ENCODE data around the gene OR4L1. TPM values are rescaled to one million over a fixed set of nuclear protein-coding genes. Genes with fewer than 3 reads are reported as not detected.

Gene OR4L1
- polyA plus RNA-seq, 2 of the 4 experiments (the other 2 are of a cell fraction) = not detected

DNA sequence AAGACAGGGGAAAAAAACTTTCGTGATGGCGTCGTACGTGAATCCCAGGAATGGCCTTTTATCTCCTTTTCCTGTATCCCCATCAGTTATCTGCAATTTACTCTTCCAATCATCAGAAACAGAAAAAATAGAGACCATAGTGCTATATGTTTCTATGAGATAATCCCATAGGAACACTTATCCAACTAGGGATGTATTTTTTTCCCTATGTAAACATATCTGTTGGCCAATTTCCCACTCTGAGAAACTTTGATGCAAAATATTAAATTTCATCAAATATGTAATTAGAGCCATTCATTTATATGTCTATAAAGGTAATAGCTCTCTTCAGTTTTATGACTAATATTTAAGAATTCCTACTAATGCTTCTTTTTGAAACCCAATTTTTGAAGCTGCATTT lies 23.9 kb upstream of the OR4L1 start, which contains the start of gene OR4K13 (continued):
- TF ChIP-seq, protein P1, sequence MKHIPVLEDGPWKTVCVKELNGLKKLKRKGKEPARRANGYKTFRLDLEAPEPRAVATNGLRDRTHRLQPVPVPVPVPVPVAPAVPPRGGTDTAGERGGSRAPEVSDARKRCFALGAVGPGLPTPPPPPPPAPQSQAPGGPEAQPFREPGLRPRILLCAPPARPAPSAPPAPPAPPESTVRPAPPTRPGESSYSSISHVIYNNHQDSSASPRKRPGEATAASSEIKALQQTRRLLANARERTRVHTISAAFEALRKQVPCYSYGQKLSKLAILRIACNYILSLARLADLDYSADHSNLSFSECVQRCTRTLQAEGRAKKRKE (CRISPR knock-in tag; IDR thresholded peaks at IDR 0.05; ENCODE audit: low read depth) = no peak

DNA sequence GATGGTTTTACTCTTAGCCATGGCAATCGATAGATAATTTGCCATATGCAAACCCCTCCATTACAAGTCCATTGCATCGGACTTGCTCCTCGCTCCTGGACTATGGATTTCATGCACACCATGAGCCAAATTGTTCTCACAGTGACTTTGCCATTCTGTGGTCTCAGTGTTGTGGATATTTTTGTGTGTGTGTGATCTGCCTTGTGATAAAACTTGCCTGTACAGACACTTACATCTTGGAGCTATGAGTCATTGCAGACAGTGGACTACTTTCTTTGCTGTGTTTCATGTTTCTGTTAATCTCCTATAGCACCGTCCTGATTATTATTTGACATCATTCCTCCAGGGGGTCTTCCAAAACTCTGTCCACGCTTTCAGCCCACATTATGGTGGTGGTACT lies 15.6 kb upstream of the OR4L1 start:
- no peak for FAIRE-seq
- ChIA-PET CTCF (no interaction called here), POLR2A (no interaction called here)
- no peak for DNase-seq (ENCODE audit: low read depth in 1 of 2, low spot score in 1 of 2)
- H3K27ac ChIP-seq = no peak overlapping the region
- H3K4me1 ChIP-seq = no peaks in the 10 kb centered on the region
- 21% methylated on average over 5 of the region's 5 CpGs for WGBS (ENCODE audit: missing lambda C conversion rate)
- no peak overlapping the region for H3K4me2 ChIP-seq
- no peak for ATAC-seq
- TF ChIP-seq FOXS1 (CRISPR knock-in tag; IDR thresholded peaks at IDR 0.05) (no peak), HOXB5 (CRISPR knock-in tag; IDR thresholded peaks at IDR 0.05) (no peak), FOSB (CRISPR knock-in tag; IDR thresholded peaks at IDR 0.05) (no peak), BHLHE40 (IDR thresholded peaks at IDR 0.05; ENCODE audit: low read depth, low read length) (no peak), RNF2 (IDR thresholded peaks at IDR 0.05; ENCODE audit: borderline replicate concordance, low read depth) (no peak), PHF8 (IDR thresholded peaks at IDR 0.05; ENCODE audit: borderline replicate concordance, low read depth) (no peak), NR3C1 (IDR thresholded peaks at IDR 0.05) (no peak), TP53 (CRISPR knock-in tag; IDR thresholded peaks at IDR 0.05) (no peak), POLR2AphosphoS2 (conservative IDR thresholded peaks at IDR 0.05; ENCODE audit: low read length) (no peak), SREBF2 (IDR thresholded peaks at IDR 0.05) (no peak), HDAC2 (IDR thresholded peaks at IDR 0.05) (no peak), HOXB13 (CRISPR knock-in tag; IDR thresholded peaks at IDR 0.05; ENCODE audit: low read depth) (no peak), JUN (IDR thresholded peaks at IDR 0.05) (no peak), CHD4 (IDR thresholded peaks at IDR 0.05; ENCODE audit: borderline replicate concordance) (no peak)
- TF ChIP-seq, protein P2, sequence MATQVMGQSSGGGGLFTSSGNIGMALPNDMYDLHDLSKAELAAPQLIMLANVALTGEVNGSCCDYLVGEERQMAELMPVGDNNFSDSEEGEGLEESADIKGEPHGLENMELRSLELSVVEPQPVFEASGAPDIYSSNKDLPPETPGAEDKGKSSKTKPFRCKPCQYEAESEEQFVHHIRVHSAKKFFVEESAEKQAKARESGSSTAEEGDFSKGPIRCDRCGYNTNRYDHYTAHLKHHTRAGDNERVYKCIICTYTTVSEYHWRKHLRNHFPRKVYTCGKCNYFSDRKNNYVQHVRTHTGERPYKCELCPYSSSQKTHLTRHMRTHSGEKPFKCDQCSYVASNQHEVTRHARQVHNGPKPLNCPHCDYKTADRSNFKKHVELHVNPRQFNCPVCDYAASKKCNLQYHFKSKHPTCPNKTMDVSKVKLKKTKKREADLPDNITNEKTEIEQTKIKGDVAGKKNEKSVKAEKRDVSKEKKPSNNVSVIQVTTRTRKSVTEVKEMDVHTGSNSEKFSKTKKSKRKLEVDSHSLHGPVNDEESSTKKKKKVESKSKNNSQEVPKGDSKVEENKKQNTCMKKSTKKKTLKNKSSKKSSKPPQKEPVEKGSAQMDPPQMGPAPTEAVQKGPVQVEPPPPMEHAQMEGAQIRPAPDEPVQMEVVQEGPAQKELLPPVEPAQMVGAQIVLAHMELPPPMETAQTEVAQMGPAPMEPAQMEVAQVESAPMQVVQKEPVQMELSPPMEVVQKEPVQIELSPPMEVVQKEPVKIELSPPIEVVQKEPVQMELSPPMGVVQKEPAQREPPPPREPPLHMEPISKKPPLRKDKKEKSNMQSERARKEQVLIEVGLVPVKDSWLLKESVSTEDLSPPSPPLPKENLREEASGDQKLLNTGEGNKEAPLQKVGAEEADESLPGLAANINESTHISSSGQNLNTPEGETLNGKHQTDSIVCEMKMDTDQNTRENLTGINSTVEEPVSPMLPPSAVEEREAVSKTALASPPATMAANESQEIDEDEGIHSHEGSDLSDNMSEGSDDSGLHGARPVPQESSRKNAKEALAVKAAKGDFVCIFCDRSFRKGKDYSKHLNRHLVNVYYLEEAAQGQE (IDR thresholded peaks at IDR 0.05) = no peak
- TF ChIP-seq, protein P3, sequence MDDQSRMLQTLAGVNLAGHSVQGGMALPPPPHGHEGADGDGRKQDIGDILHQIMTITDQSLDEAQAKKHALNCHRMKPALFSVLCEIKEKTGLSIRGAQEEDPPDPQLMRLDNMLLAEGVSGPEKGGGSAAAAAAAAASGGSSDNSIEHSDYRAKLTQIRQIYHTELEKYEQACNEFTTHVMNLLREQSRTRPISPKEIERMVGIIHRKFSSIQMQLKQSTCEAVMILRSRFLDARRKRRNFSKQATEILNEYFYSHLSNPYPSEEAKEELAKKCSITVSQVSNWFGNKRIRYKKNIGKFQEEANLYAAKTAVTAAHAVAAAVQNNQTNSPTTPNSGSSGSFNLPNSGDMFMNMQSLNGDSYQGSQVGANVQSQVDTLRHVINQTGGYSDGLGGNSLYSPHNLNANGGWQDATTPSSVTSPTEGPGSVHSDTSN (IDR thresholded peaks at IDR 0.05) = no peak
- no peak overlapping the region for H3K4me3 ChIP-seq
- no peaks in the 10 kb centered on the region for H3K9me3 ChIP-seq

DNA sequence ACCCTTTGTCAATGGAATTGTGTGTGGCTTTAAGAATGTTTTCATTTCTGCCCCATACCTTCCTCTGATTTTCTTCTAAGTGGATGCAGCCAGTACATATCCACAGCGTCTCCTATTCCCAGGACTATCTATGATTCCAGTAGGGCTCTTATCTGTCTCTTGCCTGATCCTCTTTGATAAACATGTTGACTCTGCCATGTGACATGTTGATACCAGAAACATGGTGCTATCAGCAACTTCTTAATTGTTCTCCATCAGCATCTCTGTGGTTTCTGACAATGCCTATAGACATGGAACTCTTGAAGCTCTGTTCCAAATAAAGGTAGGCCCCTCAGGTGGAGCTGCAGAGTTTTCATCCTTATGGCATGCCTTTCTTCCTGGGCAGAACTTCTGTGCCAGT lies 11.6 kb upstream of the OR4L1 start:
- DNase-seq (ENCODE audit: low read depth in 1 of 2, low spot score in 1 of 2) = no peak
- Histone ChIP-seq H3K4me2 (no peak overlapping the region), H3K9me3 (no peaks in the 10 kb centered on the region), H3K4me1 (no peaks in the 10 kb centered on the region), H3K27ac (no peak overlapping the region), H3K4me3 (no peak overlapping the region)
- FAIRE-seq = no peak
- ChIA-PET POLR2A (no interaction called here), CTCF (interaction anchor here (0.6 kb wide), 1 partner anchor 106 kb away, joined by 5 read pairs; no protein-coding TSS in a partner anchor)
- ATAC-seq = no peak
- no peak for TF ChIP-seq CBX8 (IDR thresholded peaks at IDR 0.05)
- no peak for TF ChIP-seq RARB (CRISPR knock-in tag; IDR thresholded peaks at IDR 0.05)
- TF ChIP-seq EHF (CRISPR knock-in tag; IDR thresholded peaks at IDR 0.05) = no peak
- TF ChIP-seq HOXB13 (CRISPR knock-in tag; IDR thresholded peaks at IDR 0.05; ENCODE audit: low read depth) = no peak
- TF ChIP-seq FOXS1 (CRISPR knock-in tag; IDR thresholded peaks at IDR 0.05) = no peak
- 3% methylated on average over 1 of the region's 1 CpG for WGBS (ENCODE audit: missing lambda C conversion rate)

All from A549 (cell line).